ENCODE measurements around the gene CNOT1.
"Not testable (repeated sequence)": the region's sequence is repeated elsewhere in the genome, so short reads cannot be mapped to it uniquely, and the experiment has no call there.

Gene CNOT1

DNA sequence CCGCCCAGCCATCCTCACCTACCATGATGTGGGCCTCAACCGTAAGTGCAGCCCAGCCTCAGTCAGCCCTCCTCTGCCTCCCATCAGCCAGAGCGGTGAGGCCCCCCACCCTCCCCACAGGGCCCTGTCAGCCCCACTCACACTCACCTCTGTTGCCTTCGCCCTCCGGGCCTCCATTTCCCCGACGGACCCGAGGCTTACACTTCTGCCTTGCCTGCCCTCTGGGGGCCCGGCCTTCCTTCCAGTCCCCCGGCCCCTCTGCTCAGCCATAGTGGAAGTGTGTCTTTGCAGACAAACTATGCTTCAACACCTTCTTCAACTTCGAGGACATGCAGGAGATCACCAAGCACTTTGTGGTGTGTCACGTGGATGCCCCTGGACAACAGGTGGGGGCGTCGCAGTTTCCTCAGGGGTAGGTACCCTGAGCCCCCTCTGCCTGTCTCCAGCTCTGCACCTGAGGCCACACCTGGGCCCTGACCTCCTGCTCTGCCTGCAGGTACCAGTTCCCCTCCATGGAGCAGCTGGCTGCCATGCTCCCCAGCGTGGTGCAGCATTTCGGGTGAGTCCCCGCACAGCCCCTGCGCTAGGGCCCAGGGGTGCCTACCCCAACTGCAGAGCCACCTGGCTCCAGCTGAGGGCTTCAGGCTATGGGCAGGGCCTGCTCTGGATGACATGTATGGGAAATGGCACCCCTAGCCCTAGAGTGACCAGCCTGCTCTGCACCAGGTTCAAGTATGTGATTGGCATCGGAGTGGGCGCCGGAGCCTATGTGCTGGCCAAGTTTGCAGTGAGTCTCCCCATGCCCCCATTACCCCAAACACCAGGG is 125.5 kb downstream of the CNOT1 start:
- no peak for DNase-seq

DNA sequence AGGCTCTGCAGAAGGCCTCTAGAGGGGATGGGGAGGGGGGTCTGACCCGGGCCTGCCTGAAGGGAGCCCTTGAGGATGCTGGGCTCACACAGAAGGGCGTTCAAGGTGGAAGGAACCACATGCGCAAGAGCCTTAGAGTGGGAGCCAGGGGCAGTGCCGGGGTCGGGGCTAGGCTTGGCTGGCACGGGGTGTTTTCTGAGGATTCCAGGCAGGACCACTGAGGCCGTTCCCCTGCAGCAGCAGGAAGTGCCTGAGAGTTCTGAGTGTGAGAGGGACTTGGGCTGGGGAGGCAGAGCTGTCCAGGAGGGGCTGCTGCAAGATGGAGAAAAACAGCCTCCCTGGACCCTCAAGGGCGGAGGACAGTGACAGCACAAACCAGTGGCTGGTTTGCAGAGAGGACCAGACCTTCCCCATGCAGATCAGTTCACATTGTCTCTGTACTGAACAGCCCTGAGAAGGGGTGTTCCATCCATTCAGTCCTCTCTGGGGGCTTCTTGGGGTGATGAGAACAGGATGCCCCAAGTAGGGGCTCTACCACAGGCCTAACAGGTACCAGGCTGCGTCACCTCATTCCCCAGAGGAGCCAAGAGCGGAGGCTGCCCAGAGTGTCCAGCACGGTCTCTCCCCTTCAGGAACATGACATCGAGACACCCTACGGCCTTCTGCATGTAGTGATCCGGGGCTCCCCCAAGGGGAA is 126.3 kb downstream of the CNOT1 start:
- no peak for DNase-seq

- DNase-seq = no peak
Measured at GRCh38 chr16:58502217-58502921, 127.3 kb downstream of the CNOT1 start.

DNA sequence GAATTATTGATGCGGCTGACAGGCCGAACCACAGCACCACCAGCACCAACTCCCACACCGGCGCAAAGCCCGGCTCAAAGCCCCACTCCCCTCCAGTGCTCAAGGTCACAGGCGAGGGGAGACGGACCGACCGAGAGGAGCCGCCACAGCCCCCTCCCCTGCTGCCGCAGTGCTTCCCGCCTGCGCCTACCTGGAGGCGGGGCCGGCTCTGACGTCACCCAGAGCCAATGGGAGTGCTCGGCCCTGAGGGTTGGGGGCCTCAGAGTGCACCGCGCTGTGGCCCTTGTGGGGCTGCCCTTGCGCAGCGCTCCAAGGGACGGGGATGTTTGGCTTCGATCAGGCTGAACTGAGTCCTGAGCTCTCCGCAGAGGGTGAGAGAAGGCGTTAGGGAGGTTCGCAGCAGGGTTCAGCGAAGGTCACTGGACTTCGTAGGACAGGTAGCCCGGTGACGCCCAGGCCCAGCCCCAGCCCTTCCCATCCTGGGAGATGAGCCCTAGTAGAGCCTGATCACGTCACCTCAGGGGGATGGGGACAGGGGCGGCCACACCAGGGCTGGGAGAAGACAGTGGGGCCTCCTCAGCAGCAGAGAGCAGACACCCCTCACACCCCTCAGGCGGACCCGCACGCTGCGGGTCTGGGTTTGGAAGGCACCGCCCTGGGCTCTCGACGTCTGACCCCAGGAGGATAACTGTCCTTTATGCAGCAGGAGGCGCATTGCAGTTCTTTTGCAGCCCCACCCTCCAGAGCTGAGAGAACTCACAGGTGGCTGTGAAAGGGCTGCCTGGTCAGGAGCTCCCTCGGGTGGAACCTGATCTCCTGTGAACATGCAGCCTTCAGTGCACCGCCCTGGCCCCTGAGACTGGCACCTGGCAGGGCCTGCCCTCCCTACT is 128.1 kb downstream of the CNOT1 start:
- peak in 31 of 56 donors; percentile 16 to 75 (median 48) for DNase-seq

- peak in 4 of 56 donors; percentile 26 to 47 (median 35) for DNase-seq
Measured at GRCh38 chr16:58500430-58501241, 129.0 kb downstream of the CNOT1 start.

- peak in 53 of 56 donors; percentile 48 to 98 (median 88) for DNase-seq
Measured at GRCh38 chr16:58499615-58500351, 129.8 kb downstream of the CNOT1 start, which contains the start of gene NDRG4. Gene NDRG4, plus strand, starts transcription at chr16:58500143. Its CDS starts 106 bp downstream, at chr16:58500249.

GRCh38 chr16:58499092-58499511 is 130.5 kb downstream of the CNOT1 start:
- DNase-seq = no peak

DNA sequence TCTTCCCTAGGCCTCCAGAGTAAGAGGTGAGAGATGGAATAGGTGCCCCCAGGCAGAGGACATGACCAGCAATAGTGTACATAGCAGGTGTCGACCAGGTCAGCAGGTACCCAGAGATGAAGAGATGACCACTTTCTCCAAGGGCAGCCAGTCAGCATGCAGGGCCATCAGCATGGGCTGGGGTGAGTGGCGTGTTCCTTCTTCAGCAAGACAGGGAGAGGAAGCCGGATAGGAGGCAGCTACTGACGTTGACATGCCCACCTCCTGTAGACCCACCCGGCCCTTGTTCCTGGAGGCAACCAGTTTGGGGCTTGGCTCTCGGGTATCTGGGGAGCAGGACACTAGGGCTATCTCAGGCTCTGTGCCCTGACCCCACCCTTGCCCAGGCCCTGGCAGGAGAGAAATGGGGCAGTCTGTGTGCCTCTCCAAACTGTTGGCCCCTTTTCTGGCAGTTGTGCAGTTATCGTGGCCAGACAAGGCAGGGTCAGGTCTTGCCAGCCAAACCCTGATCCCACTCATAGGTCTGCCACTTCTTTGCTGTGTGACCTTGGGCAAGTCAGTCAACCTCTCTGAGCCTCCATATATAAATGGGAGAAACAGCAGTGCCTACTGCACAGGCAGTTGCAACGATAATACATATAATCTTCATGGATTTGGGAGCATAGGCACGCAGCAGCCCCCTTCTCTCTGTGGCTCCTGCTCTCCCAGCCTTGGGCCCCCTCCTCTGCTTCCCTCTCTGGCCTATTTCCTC is 131.1 kb downstream of the CNOT1 start:
- no peak for DNase-seq

DNA sequence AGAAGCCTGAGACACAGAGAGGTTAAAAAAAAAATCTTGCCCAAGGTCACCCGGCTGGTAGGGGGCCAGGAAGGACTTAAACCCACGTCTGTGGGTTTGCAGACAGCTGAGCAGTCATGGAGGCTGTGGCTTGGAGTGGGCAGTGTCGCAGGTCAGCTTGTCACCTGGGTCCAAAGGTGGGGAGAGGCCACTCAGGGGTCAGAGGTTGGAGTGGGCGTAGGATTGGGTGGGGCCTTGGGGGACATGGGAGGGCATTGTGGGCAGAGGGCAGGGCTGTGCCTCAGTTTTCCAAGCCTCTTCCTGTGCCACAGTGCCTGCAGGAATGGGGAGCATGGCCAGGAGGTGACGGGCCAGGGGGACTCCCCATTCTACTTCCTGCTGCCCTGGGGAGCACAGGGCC is 131.7 kb downstream of the CNOT1 start:
- no peak for DNase-seq

DNA sequence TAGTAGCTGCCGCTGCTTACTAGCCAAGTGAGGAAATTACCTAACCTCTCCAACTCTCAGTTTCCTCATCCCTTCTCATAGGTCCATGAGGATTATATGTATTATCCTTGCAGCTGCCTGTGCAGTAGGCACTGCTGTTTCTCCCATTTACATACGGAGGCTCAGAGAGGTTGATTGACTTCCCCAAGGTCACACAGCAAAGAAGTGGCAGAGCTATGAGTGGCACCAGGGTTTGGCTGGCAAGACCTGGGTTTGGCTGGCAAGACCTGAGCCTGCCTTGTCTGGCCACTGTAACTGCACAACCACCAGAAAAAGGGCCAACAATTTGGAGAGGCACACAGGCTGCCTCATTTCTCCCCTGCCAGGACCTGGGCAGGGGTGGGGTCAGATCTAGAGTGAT is 132.2 kb downstream of the CNOT1 start:
- DNase-seq = no peak

DNA sequence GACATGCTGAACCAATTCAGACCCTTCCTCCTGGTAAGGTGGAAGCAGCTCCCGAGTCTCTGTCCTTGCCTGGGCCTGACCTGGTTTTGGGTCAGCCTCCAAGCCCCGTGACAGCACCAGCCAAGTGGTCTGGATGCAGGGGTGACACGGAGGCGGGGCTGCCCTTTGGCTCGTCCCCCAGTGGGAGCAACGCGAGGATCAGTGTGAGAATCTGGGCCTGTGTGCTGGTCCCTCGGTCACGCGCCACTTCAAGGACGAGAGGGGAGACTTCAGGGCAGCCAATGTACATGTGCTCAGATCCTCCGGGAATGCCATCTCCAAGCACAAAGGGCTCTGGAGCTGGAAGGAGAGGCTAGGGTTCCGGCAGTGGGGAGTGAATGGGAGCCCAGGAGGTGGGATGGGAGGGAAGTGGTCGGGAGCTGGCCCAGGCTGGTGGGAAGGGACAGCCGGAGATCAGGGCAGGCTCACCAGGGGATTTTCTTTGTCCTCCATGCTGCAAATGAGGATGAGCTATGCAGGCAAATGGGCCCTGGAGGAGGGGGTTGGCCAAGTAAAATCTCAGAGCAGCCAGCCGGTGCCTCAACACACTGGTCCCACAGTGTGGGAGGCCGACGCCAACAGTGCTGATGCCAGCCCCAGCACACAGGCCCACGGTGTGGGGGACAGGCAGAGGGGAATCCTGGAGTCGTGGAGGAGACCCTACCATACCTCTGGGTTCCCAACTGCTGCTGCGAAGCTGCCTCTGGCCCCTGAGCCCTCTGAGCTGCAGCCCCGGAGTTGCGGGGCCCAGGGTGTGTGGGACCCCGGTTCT is 133.9 kb downstream of the CNOT1 start:
- DNase-seq = peak in 41 of 56 donors; percentile 43 to 96 (median 76)

GRCh38 chr16:58494981-58495520 is 134.6 kb downstream of the CNOT1 start:
- DNase-seq = peak in 51 of 56 donors; percentile 41 to 96 (median 79)

GRCh38 chr16:58493756-58494431 is 135.7 kb downstream of the CNOT1 start:
- DNase-seq = peak in 1 of 56 donors; percentile 23

DNA sequence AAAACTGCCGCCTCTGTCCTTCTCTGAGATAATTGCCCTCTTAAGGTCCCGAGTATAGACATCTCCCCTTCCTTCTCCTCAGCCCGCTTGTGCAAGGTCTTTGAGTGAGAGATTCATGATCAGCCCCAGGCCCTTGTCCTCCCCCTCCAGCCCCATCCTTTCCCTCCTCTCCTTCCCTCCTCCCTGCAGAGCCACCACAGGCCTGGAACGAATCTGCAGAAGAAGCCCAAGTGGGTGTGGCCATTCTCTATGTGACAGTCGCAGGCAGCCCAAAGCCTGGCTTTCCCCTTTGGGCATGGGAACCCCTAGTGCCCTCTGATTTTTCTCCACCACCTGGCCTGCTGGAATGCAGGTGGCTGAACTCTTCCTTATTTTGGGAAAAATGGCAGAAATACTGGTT is 136.9 kb downstream of the CNOT1 start:
- DNase-seq = peak in 4 of 56 donors; percentile 26 to 35 (median 31)

- DNase-seq = no peak
Measured at GRCh38 chr16:58492066-58492465, 137.6 kb downstream of the CNOT1 start.

- DNase-seq = not testable (repeated sequence)
Measured at GRCh38 chr16:58490539-58490938, 139.1 kb downstream of the CNOT1 start.
